IPS-15b (cell line): ENCODE measurements around the gene PRKCA.
"Not testable (repeated sequence)": the region's sequence is repeated elsewhere in the genome, so short reads cannot be mapped to it uniquely, and the experiment has no call there.

Experiments
- H3K27me3 ChIP-seq: one replicate; pipeline ENCODE4 v1.6.1; 2013; ENCODE audit warnings: low read length; ENCODE audit not compliant: control insufficient read depth, insufficient read depth
- H3K36me3 ChIP-seq: one replicate; pipeline ENCODE4 v1.6.1; 2013; ENCODE audit warnings: low read length; ENCODE audit not compliant: control insufficient read depth, insufficient read depth
- H3K4me1 ChIP-seq: one replicate; pipeline ENCODE4 v1.6.1; 2013; ENCODE audit warnings: mild to moderate bottlenecking, low read length; ENCODE audit not compliant: control insufficient read depth, insufficient read depth
- H3K4me3 ChIP-seq: one replicate; pipeline ENCODE4 v1.5.1; 2013; ENCODE audit warnings: low read depth, low read length
- H3K9ac ChIP-seq: one replicate; pipeline ENCODE4 v1.6.1; 2013; ENCODE audit warnings: low read depth, mild to moderate bottlenecking, low read length
- H3K9me3 ChIP-seq: one replicate; pipeline ENCODE4 v1.6.1; 2013; ENCODE audit warnings: mild to moderate bottlenecking, low read length; ENCODE audit not compliant: control insufficient read depth, insufficient read depth

The PRKCA gene

DNA sequence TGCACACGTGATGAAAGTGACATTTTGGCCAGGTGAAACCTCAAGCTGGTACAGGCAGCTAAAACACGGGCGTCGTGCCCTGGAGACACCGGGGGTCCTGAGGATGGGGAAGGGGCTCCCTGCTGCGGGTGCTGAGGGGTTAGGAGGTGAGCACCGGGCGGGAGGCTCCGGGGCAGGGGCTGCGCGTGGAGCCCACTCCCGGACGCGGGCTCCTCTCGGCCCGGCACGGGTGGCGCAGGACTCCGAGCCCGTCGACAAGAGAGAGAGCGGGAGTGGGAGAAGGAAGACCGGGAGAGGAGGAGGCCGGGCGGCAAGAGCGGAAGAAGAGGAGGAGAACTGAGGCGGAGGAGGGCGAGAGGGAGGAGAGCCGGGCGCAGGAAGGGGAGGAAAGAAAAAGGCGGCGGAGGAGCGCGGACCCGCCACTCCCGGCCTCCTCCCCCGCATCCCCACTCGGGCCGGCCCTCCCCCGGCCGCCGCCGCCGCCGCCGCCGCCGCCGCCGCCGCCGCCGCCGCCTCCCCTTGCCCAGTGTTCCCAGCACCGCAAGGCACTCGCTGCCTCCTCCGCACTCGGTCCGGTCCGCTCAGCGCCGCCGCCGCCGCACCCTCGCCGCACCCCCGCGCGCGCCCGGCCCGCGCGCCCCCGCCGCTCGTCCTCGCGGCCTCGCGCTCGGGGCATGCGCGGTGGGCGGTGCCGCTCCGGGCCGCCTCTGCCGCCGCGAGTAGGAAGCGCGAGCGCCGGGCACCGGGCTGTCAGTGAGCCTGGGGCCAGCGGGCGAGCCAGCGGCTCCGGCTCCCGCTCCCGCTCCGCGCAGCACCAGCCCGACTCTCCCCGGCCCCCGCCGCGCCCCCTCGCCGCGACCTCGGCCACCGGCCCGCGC lies at the start of gene PRKCA:
TSS of gene PRKCA (plus strand) at position 750 of the 878 bp plus-strand sequence.
- H3K36me3 ChIP-seq: no peaks in the 10 kb centered on the region
- H3K9me3 ChIP-seq: no peaks in the 10 kb centered on the region
- H3K9ac ChIP-seq: no peak within 1 kb of the TSS
- peaks cover 34% of the 10 kb centered on the region for H3K27me3 ChIP-seq
- peaks cover 9% of the 10 kb centered on the region for H3K4me1 ChIP-seq
- H3K4me3 ChIP-seq: peak within 1 kb of the TSS; percentile 77

DNA sequence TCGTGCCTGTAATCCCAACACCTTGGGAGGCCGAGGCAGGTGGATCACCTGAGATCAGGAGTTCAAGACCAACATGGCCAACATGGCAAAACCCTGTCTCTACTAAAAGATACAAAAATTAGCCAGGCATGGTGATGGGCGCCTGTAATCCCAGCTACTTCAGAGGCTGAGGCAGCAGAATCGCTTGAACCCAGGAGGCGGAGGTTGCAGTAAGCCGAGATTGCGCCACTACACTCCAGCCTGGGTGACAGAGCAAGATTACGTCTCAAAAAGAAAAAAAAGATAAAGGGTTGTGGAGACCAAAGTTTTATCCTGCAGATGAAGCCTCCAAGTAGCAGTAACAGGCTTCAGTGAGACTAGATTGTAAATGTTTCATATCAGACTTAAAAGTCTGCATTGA lies 49.0 kb upstream of the PRKCA start:
- not testable (repeated sequence) for H3K9me3 ChIP-seq, H3K9ac ChIP-seq, H3K4me3 ChIP-seq, H3K27me3 ChIP-seq, H3K4me1 ChIP-seq, H3K36me3 ChIP-seq

DNA sequence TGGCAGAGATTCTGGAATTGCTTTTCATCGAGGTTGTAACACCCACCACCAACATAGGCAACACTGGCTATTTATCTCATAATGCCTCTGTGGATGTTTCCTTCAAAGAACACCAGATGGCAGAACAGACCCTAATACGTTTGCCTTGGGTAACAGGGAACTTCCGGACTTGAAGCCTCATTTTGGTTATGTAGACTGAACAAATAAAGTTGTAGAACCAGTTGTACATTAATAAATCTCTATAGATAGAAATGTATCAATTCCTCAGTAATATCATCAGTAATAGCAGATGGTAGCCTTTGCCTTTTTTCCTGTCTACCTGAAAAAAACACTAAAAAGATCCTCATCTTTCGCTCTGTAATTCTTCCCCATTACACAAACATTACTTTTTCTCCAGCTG lies 47.3 kb upstream of the PRKCA start:
- Histone ChIP-seq H3K9ac (no peak overlapping the region), H3K36me3 (no peaks in the 10 kb centered on the region), H3K4me1 (no peaks in the 10 kb centered on the region), H3K27me3 (no peaks in the 10 kb centered on the region), H3K4me3 (no peak overlapping the region), H3K9me3 (no peaks in the 10 kb centered on the region)

GRCh38 chr17:66255527-66255971 lies 46.9 kb upstream of the PRKCA start:
- no peak overlapping the region for H3K4me3 ChIP-seq
- no peaks in the 10 kb centered on the region for H3K9me3 ChIP-seq
- H3K9ac ChIP-seq: no peak overlapping the region
- no peaks in the 10 kb centered on the region for H3K27me3 ChIP-seq
- no peaks in the 10 kb centered on the region for H3K4me1 ChIP-seq
- no peaks in the 10 kb centered on the region for H3K36me3 ChIP-seq

GRCh38 chr17:66260275-66260674 lies 42.1 kb upstream of the PRKCA start:
- Histone ChIP-seq H3K36me3 (no peaks in the 10 kb centered on the region), H3K4me1 (no peaks in the 10 kb centered on the region), H3K9me3 (no peaks in the 10 kb centered on the region), H3K4me3 (no peak overlapping the region), H3K9ac (no peak overlapping the region), H3K27me3 (no peaks in the 10 kb centered on the region)

GRCh38 chr17:66260688-66261087 lies 41.7 kb upstream of the PRKCA start:
- no peak overlapping the region for H3K9ac ChIP-seq

GRCh38 chr17:66262767-66263166 lies 39.6 kb upstream of the PRKCA start:
- Histone ChIP-seq H3K4me1 (no peaks in the 10 kb centered on the region), H3K4me3 (no peak overlapping the region), H3K9ac (no peak overlapping the region), H3K36me3 (no peaks in the 10 kb centered on the region), H3K9me3 (no peaks in the 10 kb centered on the region), H3K27me3 (no peaks in the 10 kb centered on the region)

More at GRCh38 chr17:66260688-66261087, 41.7 kb upstream of the PRKCA start:
- Histone ChIP-seq H3K36me3 (no peaks in the 10 kb centered on the region), H3K9me3 (no peaks in the 10 kb centered on the region), H3K4me3 (no peak overlapping the region), H3K4me1 (no peaks in the 10 kb centered on the region), H3K27me3 (no peaks in the 10 kb centered on the region)

GRCh38 chr17:66264696-66265095 lies 37.7 kb upstream of the PRKCA start:
- no peaks in the 10 kb centered on the region for H3K4me1 ChIP-seq

GRCh38 chr17:66268247-66268927 lies 34.0 kb upstream of the PRKCA start:
- no peaks in the 10 kb centered on the region for H3K36me3 ChIP-seq
- no peaks in the 10 kb centered on the region for H3K4me1 ChIP-seq
- no peak overlapping the region for H3K9ac ChIP-seq
- no peak overlapping the region for H3K4me3 ChIP-seq
- no peaks in the 10 kb centered on the region for H3K9me3 ChIP-seq
- H3K27me3 ChIP-seq: no peaks in the 10 kb centered on the region

More at GRCh38 chr17:66264696-66265095, 37.7 kb upstream of the PRKCA start:
- H3K36me3 ChIP-seq: no peaks in the 10 kb centered on the region
- no peaks in the 10 kb centered on the region for H3K9me3 ChIP-seq
- no peaks in the 10 kb centered on the region for H3K27me3 ChIP-seq
- no peak overlapping the region for H3K4me3 ChIP-seq
- no peak overlapping the region for H3K9ac ChIP-seq

DNA sequence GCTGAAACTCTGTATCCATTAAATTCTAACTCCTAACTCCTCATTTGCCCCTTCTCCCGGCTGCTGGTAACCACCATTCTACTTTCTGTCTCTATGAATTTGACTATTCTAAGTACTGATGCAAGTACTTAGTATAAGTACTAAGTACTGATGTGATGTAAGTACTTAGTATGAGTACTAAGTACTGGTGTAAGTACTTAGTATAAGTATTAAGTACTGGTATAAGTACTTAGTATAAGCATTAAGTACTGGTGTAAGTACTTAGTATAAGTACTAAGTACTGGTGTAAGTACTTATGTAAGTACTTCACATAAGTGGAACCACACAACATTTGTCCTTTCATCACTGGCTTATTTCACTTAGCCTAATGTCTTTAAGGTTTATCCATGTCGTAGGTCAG lies 32.3 kb upstream of the PRKCA start:
- Histone ChIP-seq H3K9me3 (no peaks in the 10 kb centered on the region), H3K27me3 (no peaks in the 10 kb centered on the region), H3K4me1 (no peaks in the 10 kb centered on the region), H3K4me3 (no peak overlapping the region), H3K36me3 (no peaks in the 10 kb centered on the region), H3K9ac (no peak overlapping the region)

DNA sequence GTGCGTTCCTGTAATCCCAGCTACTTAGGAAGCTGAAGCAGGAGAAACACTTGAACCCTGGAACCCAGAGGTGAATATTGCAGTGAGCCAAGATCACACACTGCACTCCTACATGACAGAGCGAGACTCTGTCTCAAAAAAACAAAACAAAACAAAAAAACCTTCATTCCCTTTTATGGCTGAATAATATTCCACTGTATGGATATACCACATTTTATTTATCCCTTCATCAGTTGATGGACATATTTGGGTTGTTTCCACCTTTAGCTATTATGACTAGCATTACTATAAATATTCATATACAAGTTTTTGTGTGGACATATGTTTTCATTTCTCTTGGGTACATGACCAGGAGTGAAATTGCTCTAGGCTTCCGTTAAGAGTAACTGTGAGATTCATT lies 30.9 kb upstream of the PRKCA start:
- Histone ChIP-seq H3K36me3 (no peaks in the 10 kb centered on the region), H3K9ac (no peak overlapping the region), H3K27me3 (no peaks in the 10 kb centered on the region), H3K9me3 (no peaks in the 10 kb centered on the region), H3K4me3 (no peak overlapping the region), H3K4me1 (no peaks in the 10 kb centered on the region)
